HG02678 (cell line): ENCODE results near the gene PRKN.

ENCODE experiments used
- ATAC-seq: cut with Tn5 transposase; IDR thresholded peaks from one replicate; pipeline ENCODE4 v1.9.1; 2021; ENCODE audit warnings: mild to moderate bottlenecking, moderate library complexity; ENCODE audit not compliant: unreplicated experiment

The PRKN gene

GRCh38 chr6:162256361-162256760 lies 471.2 kb downstream of the PRKN start:
- no peak for ATAC-seq

- ATAC-seq = no peak
Observed at GRCh38 chr6:162251257-162251656, 476.3 kb downstream of the PRKN start.

- ATAC-seq = no peak
Observed at GRCh38 chr6:162249907-162250642, 477.5 kb downstream of the PRKN start.

- no peak for ATAC-seq
Observed at GRCh38 chr6:162245830-162246420, 481.6 kb downstream of the PRKN start.

- no peak for ATAC-seq
Observed at GRCh38 chr6:162244031-162244430, 483.5 kb downstream of the PRKN start.

- no peak for ATAC-seq
Observed at GRCh38 chr6:162242915-162243314, 484.7 kb downstream of the PRKN start.

- no peak for ATAC-seq
Observed at GRCh38 chr6:162239330-162239729, 488.2 kb downstream of the PRKN start.

GRCh38 chr6:162238675-162239074 lies 488.9 kb downstream of the PRKN start:
- ATAC-seq = no peak

- no peak for ATAC-seq
Observed at GRCh38 chr6:162237331-162237730, 490.2 kb downstream of the PRKN start.

GRCh38 chr6:162234631-162235030 lies 492.9 kb downstream of the PRKN start:
- ATAC-seq = no peak

GRCh38 chr6:162230147-162230752 lies 497.3 kb downstream of the PRKN start:
- no peak for ATAC-seq

- ATAC-seq = no peak
Observed at GRCh38 chr6:162229093-162229492, 498.5 kb downstream of the PRKN start.

GRCh38 chr6:162226803-162227202 lies 500.8 kb downstream of the PRKN start:
- ATAC-seq = no peak

- no peak for ATAC-seq
Observed at GRCh38 chr6:162222521-162222920, 505.0 kb downstream of the PRKN start.

GRCh38 chr6:162220876-162221275 lies 506.7 kb downstream of the PRKN start:
- no peak for ATAC-seq

GRCh38 chr6:162219266-162219665 lies 508.3 kb downstream of the PRKN start:
- ATAC-seq = no peak

- no peak for ATAC-seq
Observed at GRCh38 chr6:162217811-162218493, 509.6 kb downstream of the PRKN start.

- ATAC-seq = no peak
Observed at GRCh38 chr6:162217058-162217457, 510.5 kb downstream of the PRKN start.

GRCh38 chr6:162211777-162212176 lies 515.8 kb downstream of the PRKN start:
- ATAC-seq = no peak

GRCh38 chr6:162211022-162211421 lies 516.5 kb downstream of the PRKN start:
- no peak for ATAC-seq

- no peak for ATAC-seq
Observed at GRCh38 chr6:162203287-162203686, 524.3 kb downstream of the PRKN start.
